Measurements from ENCODE around the gene PAPPA2.

DNA sequence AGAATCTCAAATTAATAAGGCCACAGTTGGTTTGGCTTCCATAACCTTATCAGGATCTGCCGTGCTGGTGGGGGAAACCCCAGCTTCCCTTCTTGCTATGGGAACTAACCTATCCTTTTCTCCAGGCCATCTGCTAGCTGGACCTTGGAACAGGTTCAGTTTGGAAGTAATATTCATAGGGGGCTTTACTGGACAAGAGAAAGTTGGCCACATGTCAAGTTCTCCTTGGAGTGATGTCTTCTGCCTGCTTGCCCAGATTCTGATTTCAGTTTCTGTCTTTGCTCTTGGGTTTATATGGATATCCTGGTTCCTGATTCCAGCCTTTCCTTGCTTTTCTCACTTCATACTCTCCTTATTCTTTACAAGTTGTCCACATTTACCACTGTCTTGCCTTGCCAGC is 421.9 kb downstream of the PAPPA2 start:
- TF ChIP-seq POLR2A (IDR thresholded peaks at IDR 0.05) = no peak
- TF ChIP-seq, protein P1, sequence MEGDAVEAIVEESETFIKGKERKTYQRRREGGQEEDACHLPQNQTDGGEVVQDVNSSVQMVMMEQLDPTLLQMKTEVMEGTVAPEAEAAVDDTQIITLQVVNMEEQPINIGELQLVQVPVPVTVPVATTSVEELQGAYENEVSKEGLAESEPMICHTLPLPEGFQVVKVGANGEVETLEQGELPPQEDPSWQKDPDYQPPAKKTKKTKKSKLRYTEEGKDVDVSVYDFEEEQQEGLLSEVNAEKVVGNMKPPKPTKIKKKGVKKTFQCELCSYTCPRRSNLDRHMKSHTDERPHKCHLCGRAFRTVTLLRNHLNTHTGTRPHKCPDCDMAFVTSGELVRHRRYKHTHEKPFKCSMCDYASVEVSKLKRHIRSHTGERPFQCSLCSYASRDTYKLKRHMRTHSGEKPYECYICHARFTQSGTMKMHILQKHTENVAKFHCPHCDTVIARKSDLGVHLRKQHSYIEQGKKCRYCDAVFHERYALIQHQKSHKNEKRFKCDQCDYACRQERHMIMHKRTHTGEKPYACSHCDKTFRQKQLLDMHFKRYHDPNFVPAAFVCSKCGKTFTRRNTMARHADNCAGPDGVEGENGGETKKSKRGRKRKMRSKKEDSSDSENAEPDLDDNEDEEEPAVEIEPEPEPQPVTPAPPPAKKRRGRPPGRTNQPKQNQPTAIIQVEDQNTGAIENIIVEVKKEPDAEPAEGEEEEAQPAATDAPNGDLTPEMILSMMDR (IDR thresholded peaks at IDR 0.05) = no peak

Measured in breast epithelium (tissue), 3 donors.